ENCODE measurements around the gene ERAP2.

DNA sequence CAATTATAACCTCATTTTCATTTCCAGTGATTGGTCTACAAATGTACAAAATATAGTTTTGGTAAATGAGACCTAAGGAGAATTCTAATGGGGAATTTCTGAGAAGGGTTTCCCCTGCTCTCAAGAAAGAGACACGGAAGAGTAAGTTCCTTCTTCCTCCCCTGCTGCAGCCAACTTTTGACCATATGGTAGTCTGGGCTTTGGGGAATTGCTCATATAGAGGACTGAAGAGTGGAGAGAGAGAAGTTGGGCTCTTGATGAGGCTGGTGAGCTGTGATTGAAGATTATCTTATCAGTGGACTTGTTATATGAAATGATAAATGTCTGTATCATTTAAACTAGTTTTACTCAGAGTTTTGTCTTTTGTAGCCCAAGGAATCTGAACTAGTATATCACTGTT lies 55.3 kb downstream of the ERAP2 start:
- TF ChIP-seq CTCF (conservative IDR thresholded peaks at IDR 0.05; ENCODE audit: low read length): no peak
- no peak for TF ChIP-seq EZH2phosphoT487 (IDR thresholded peaks at IDR 0.05; ENCODE audit: borderline replicate concordance, low read depth, low read length)
